ENCODE results near the gene FLT3LG. TPM values are rescaled to one million over a fixed set of nuclear protein-coding genes. Genes with fewer than 3 reads are reported as not detected.
A peak's percentile ranks its signal among the peaks of the same experiment; 100 is the strongest.

FLT3LG gene
- total RNA-seq, 2 donors from 2014 or later, result 0.52 to 0.66 TPM

- H3K9me3 ChIP-seq, result no peaks in the 10 kb centered on the region
- ATAC-seq (no peak), DNase-seq (no peak)
- no peak for TF ChIP-seq CTCF (IDR thresholded peaks at IDR 0.05)
- no peak for TF ChIP-seq POLR2A (IDR thresholded peaks at IDR 0.05)
- H3K4me3 ChIP-seq, result no peak overlapping the region
- H3K27ac ChIP-seq, result no peak overlapping the region
- no peaks in the 10 kb centered on the region for H3K36me3 ChIP-seq (replicated peaks in 1 of 2; ENCODE audit: insufficient read depth in 1 of 2, low read depth in 2 of 2)
- H3K4me1 ChIP-seq, result peaks cover 15% of the 10 kb centered on the region
- intact Hi-C loops (cut with DNase I), result no loop called here
- WGBS, 2 donors, result 68 to 80% methylated on average over 8 of the region's 8 CpGs
- H3K27me3 ChIP-seq, result no peaks in the 10 kb centered on the region
Measured at GRCh38 chr19:49534632-49535385, 60.8 kb downstream of the FLT3LG start.

MicroRNA genes within 50 kb of the gene (microRNA counts, 767-probe panel; counts per million panel counts)
- 7,304 to 9,905 counts per million in 2 donors for microRNA hsa-miR-150-5p

Small RNAs within 50 kb of the gene (microRNA-seq; reads per million reads assigned to microRNA genes)
- gene MIR150 (ENCODE audit: borderline number of aligned reads in 2 of 2, borderline replicate concordance in 2 of 2), result 300 to 307 reads per million in 2 donors

Small RNAs within 50 kb of the gene (small RNA-seq; reads per million reads assigned to genes)
- gene COX6CP7 (not detected), gene MIR150 (12.6 reads per million, percentile 92 among the genes with 10 or more reads in this experiment), gene SNORD32A (not detected), gene SNORD33 (not detected), gene SNORD34 (not detected), gene SNORD35A (not detected), gene SNORD35B (not detected)

Other genes starting within 250 kb of the FLT3LG start
- gene SLC6A16, start 149.0 kb upstream of the FLT3LG start, total RNA-seq, result 1 to 10 TPM in 1 of 2 donors, under 1 TPM in 1; 0.99 to 1.6 TPM
- gene CD37, start 138.8 kb upstream of the FLT3LG start, total RNA-seq, result 1 to 10 TPM; 4.0 to 6.2 TPM
- gene TEAD2, start 111.8 kb upstream of the FLT3LG start, total RNA-seq, result 10 to 100 TPM; 12.2 to 15.2 TPM
- gene DKKL1, start 110.3 kb upstream of the FLT3LG start, total RNA-seq, result not detected
- 1 to 10 TPM in 1 of 2 donors, under 1 TPM in 1; 0.66 to 2.6 TPM for gene KASH5, start 86.0 kb upstream of the FLT3LG start, total RNA-seq
- not detected for gene PTH2, start 50.8 kb upstream of the FLT3LG start, total RNA-seq
- gene GFY, start 48.8 kb upstream of the FLT3LG start, total RNA-seq, result not detected
- under 1 TPM in 1 of 2 donors, not detected in 1; 0.26 TPM for gene SLC17A7, start 32.7 kb upstream of the FLT3LG start, total RNA-seq
- 10 to 100 TPM; 57.0 to 63.3 TPM for gene PIH1D1, start 22.4 kb upstream of the FLT3LG start, total RNA-seq
- 10 to 100 TPM; 25.9 to 38.9 TPM for gene ALDH16A1, start 21.0 kb upstream of the FLT3LG start, total RNA-seq
- gene RPL13A, start 13.4 kb downstream of the FLT3LG start, total RNA-seq, result 1,000 to 10,000 TPM; 1,758 to 2,456 TPM
- gene RPS11, start 22.2 kb downstream of the FLT3LG start, total RNA-seq, result 1,000 to 10,000 TPM; 1,400 to 1,772 TPM
- 100 to 1,000 TPM; 117 to 121 TPM for gene FCGRT, start 38.4 kb downstream of the FLT3LG start, total RNA-seq
- 10 to 100 TPM; 11.9 to 39.9 TPM for gene RCN3, start 53.8 kb downstream of the FLT3LG start, total RNA-seq
- gene NOSIP, start 106.3 kb downstream of the FLT3LG start, total RNA-seq, result 10 to 100 TPM; 50.6 to 73.2 TPM
- gene PRRG2, start 107.1 kb downstream of the FLT3LG start, total RNA-seq, result 1 to 10 TPM; 2.6 to 4.9 TPM
- gene PRR12, start 117.0 kb downstream of the FLT3LG start, total RNA-seq, result 10 to 100 TPM in 1 of 2 donors, 1 to 10 TPM in 1; 8.0 to 23.4 TPM
- gene RRAS, start 165.9 kb downstream of the FLT3LG start, total RNA-seq, result 10 to 100 TPM; 10.9 to 17.9 TPM
- gene SCAF1, start 168.0 kb downstream of the FLT3LG start, total RNA-seq, result 10 to 100 TPM; 16.1 to 36.6 TPM
- 100 to 1,000 TPM in 1 of 2 donors, 10 to 100 TPM in 1; 46.7 to 134 TPM for gene IRF3, start 191.6 kb downstream of the FLT3LG start, total RNA-seq
- gene BCL2L12, start 191.7 kb downstream of the FLT3LG start, total RNA-seq, result 1 to 10 TPM; 3.6 to 5.6 TPM
- gene PRMT1, start 203.1 kb downstream of the FLT3LG start, total RNA-seq, result 10 to 100 TPM; 45.4 to 71.2 TPM
- 1 to 10 TPM in 1 of 2 donors, not detected in 1; 1.6 TPM for gene ADM5, start 215.4 kb downstream of the FLT3LG start, total RNA-seq
- 1 to 10 TPM in 1 of 2 donors, under 1 TPM in 1; 0.66 to 3.4 TPM for gene CPT1C, start 216.9 kb downstream of the FLT3LG start, total RNA-seq